Activated CD8-positive, alpha-beta memory T cell treated with anti-CD3 and anti-CD28 coated beads for 48 hours (primary cell): ENCODE data around the gene FGFR4.

Experiments
- DNase-seq, 3 experiments: peaks; one replicate each; pipeline ENCODE4 v3.0.0-alpha.2; 2020; ENCODE audit warnings: low read depth in 2 of 3, low spot score in 2 of 3

Gene FGFR4

GRCh38 chr5:177084175-177084574 lies 2.5 kb upstream of the FGFR4 start:
- DNase-seq, result no peak

- DNase-seq, result no peak
Measured at GRCh38 chr5:177085985-177086653, 596 bp upstream of the FGFR4 start.

GRCh38 chr5:177087398-177088005 lies 787 bp downstream of the FGFR4 start:
- DNase-seq, result no peak

GRCh38 chr5:177089127-177089526 lies 2.4 kb downstream of the FGFR4 start:
- DNase-seq, result no peak

- DNase-seq, result no peak
Measured at GRCh38 chr5:177089825-177090641, 3.3 kb downstream of the FGFR4 start.

GRCh38 chr5:177090813-177091212 lies 4.1 kb downstream of the FGFR4 start:
- no peak for DNase-seq

- no peak for DNase-seq
Measured at GRCh38 chr5:177091232-177091631, 4.5 kb downstream of the FGFR4 start.

- no peak for DNase-seq
Measured at GRCh38 chr5:177092178-177093081, 5.7 kb downstream of the FGFR4 start.

- DNase-seq, result no peak
Measured at GRCh38 chr5:177093082-177093712, 6.5 kb downstream of the FGFR4 start.

GRCh38 chr5:177093803-177094202 lies 7.1 kb downstream of the FGFR4 start:
- no peak for DNase-seq

GRCh38 chr5:177094224-177095087 lies 7.7 kb downstream of the FGFR4 start:
- no peak for DNase-seq

GRCh38 chr5:177095088-177095669 lies 8.5 kb downstream of the FGFR4 start:
- DNase-seq, result no peak

GRCh38 chr5:177096162-177097015 lies 9.7 kb downstream of the FGFR4 start:
- no peak for DNase-seq

- DNase-seq, result no peak
Measured at GRCh38 chr5:177097016-177097985, 10.6 kb downstream of the FGFR4 start.

GRCh38 chr5:177098120-177098469 lies 11.4 kb downstream of the FGFR4 start:
- no peak for DNase-seq

GRCh38 chr5:177098470-177099141 lies 11.9 kb downstream of the FGFR4 start:
- DNase-seq, result no peak
